HG03439 (cell line): ENCODE results near the gene MAPRE2.
A peak's percentile ranks its signal among the peaks of the same experiment; 100 is the strongest.

Source experiments
- ATAC-seq: cut with Tn5 transposase; IDR thresholded peaks from one replicate; pipeline ENCODE4 v1.9.1; 2021; ENCODE audit warnings: mild to moderate bottlenecking, moderate library complexity; ENCODE audit not compliant: unreplicated experiment

MAPRE2 gene

GRCh38 chr18:35040988-35041814, at the start of gene MAPRE2:
Gene MAPRE2, plus strand, starts transcription at chr18:35041413. Its CDS starts 127 bp downstream, at chr18:35041540.
- ATAC-seq = peak; percentile 90

- no peak for ATAC-seq
Observed at GRCh38 chr18:34991561-34991960, 49.7 kb upstream of the MAPRE2 start.

GRCh38 chr18:34993289-34993688, 47.9 kb upstream of the MAPRE2 start:
- no peak for ATAC-seq

GRCh38 chr18:34995746-34996145, 45.5 kb upstream of the MAPRE2 start:
- ATAC-seq = no peak

- ATAC-seq = no peak
Observed at GRCh38 chr18:34998661-34999060, 42.6 kb upstream of the MAPRE2 start.

- ATAC-seq = no peak
Observed at GRCh38 chr18:34999756-35000289, 41.4 kb upstream of the MAPRE2 start.

- no peak for ATAC-seq
Observed at GRCh38 chr18:35000457-35000856, 40.8 kb upstream of the MAPRE2 start.

- ATAC-seq = no peak
Observed at GRCh38 chr18:35002120-35002519, 39.1 kb upstream of the MAPRE2 start.

GRCh38 chr18:35005963-35006577, 35.1 kb upstream of the MAPRE2 start:
- peak; percentile 71 for ATAC-seq

- ATAC-seq = no peak
Observed at GRCh38 chr18:35010156-35010555, 31.1 kb upstream of the MAPRE2 start.

- ATAC-seq = no peak
Observed at GRCh38 chr18:35010993-35011392, 30.2 kb upstream of the MAPRE2 start.

GRCh38 chr18:35019933-35020332, 21.3 kb upstream of the MAPRE2 start:
- ATAC-seq = no peak

GRCh38 chr18:35022426-35023001, 18.7 kb upstream of the MAPRE2 start:
- ATAC-seq = no peak

- ATAC-seq = no peak
Observed at GRCh38 chr18:35024196-35024595, 17.0 kb upstream of the MAPRE2 start.

- ATAC-seq = no peak
Observed at GRCh38 chr18:35024965-35025364, 16.2 kb upstream of the MAPRE2 start.

GRCh38 chr18:35026407-35027061, 14.7 kb upstream of the MAPRE2 start:
- ATAC-seq = no peak

GRCh38 chr18:35027206-35027605, 14.0 kb upstream of the MAPRE2 start:
- no peak for ATAC-seq

GRCh38 chr18:35028536-35028935, 12.7 kb upstream of the MAPRE2 start:
- no peak for ATAC-seq

- ATAC-seq = no peak
Observed at GRCh38 chr18:35029103-35029502, 12.1 kb upstream of the MAPRE2 start.

- ATAC-seq = peak; percentile 86
Observed at GRCh38 chr18:35029770-35030169, 11.4 kb upstream of the MAPRE2 start.

- peak; percentile 22 for ATAC-seq
Observed at GRCh38 chr18:35030277-35030989, 10.8 kb upstream of the MAPRE2 start.
